HG03060 (cell line): ENCODE data around the gene TEX50.
"Not testable (repeated sequence)": the region's sequence is repeated elsewhere in the genome, so short reads cannot be mapped to it uniquely, and the experiment has no call there.

Experiments used
- ATAC-seq: cut with Tn5 transposase; IDR thresholded peaks from one replicate; pipeline ENCODE4 v1.9.1; 2021; ENCODE audit warnings: low read depth, moderate number of reproducible peaks; ENCODE audit not compliant: unreplicated experiment

TEX50 gene

DNA sequence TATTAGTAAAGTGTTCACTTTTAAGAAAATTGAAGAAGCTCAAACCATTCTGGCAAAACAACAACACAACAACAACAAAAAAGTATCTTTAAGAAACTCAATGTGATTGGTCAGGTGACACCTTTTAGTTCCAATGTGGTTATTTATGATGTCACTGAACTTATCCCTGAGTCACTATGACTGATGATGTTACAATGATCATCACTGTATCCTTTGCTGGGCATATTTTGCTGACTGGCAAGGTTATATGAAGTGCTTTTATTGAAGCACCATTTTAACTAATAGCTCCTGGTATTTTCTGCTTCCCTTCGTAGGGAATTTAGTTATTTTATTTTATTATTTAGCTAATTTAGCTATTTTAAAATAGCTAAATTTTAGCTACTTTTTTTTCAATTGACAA lies at the start of gene TEX50:
Gene TEX50, plus strand, starts transcription at position 223 of the 400 bp plus-strand sequence. CDS start 184 bp downstream, outside the sequence.
- no peak for ATAC-seq

DNA sequence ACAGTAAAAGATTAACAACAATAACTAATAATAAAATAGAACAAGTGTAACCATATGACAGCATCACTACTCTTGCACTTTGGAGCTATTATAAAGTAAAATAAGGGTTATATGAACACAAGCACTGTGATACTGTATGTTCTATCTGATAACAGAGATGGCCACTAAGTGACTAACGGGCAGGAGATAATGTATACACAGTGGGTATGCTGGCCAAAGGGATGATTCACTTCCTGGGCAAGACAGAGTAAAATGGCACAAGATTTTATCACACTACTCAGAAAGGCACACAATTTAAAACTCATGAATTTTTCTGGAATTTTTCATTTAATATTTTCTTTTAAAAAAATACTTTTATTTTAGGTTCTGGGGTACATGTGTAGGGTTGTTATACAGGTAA lies 44.6 kb upstream of the TEX50 start:
- ATAC-seq, result no peak

DNA sequence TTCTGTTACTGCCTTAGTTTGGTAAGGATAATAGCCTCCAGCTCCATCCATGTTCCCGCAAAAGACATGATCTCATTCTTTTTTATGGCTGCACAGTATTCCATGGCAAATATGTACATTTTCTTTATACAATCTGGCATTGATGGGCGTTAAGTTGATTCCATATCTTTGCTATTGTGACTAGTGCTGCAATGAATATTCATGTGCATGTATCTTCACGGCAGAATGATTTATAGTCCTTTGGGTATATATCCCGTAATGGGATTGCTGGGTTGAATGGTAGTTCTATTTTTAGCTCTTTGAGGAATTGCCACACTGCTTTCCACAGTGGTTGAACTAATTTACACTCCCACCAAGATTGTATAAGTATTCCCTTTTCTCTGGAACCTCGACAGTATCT lies 44.0 kb upstream of the TEX50 start:
- ATAC-seq, result not testable (repeated sequence)

DNA sequence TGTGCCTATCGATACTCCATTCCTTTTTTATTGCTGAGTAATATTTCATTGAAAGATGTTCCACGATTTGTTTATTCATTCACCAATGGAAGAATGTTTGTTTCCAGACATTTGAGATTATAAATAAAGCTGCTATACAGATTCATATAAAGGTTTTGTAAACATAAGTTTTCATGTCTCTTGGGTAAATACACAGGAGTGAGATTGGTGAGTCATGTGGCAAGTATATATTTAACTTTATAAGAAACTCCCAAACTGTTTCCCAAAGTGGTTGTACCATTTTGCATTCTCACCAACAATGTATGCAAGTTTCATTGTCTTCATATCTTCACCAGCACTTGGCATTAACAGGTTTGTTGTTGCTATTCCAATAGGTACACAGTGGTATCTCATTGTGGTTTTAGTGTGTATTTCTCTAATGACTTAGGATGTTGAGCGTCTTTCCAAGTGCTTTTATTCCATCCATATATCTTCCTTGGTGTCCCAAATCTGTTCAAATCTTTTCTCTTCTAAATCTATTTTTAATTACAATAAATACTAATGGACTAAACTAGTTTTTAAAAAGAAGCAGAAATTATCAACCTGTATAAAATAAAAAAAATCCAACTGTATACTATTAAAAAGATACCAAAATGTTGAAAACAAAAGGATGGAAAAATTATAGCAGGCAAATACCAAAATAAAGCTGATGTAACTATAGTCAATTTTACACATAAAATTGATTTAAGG lies 38.9 kb upstream of the TEX50 start:
- no peak for ATAC-seq

DNA sequence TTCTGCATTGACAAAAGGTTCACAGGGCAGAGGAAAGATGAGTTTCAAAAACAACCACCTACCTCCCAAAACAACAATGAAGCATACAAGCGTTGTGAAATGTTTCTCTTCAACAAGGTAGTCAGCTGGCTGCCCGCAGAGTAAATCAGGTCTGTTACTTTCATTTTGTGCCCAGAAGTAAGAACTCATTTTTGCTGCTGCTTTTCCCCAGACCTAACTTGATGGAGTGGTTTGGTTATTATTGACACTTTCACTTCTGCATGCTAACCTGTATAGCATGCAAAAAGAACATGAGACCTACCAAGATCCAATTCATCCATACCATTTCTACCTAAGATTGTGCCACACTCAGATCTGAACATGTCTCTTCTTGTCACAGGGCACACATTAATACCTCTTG lies 33.5 kb upstream of the TEX50 start:
- no peak for ATAC-seq

- ATAC-seq, result no peak
Measured at GRCh38 chr1:173603056-173603591, 32.0 kb upstream of the TEX50 start, which contains the start of gene SLC9C2. Gene SLC9C2 (minus strand): TSS chr1:173603072. CDS start chr1:173601776, 1,296 bp downstream.

DNA sequence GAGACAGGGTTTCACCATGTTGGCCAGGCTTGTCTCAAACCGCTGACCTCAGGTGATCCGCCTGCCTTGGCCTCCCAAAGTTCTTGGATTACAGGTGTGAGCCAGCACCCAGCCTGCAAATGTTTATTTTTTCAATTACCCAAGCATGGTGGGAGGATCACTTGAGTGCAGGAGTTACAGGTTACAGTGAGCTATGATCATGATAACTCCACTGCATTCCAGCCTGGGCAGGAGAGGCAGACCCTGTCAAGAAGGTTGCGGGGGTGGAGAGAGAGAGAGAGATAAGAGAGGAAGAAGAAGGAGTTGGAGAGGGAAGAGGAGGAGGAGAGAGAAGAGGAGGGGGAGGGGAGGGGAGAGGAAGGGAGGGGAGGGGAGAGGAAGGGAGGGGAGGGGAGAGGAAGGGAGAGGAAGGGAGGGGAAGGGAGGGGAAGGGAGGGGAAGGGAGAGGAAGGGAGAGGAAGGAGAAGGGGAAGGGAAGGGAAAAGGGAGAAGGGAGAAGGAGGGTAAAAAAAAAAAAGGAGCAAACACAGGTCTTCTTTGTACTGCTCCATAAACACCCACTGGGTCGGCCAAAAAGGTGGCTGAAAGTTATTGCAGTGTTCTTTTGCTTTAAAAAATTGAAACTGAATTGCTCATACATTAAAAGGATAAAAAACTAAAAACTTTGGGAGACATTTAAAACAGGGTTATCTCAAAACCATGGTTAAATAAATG lies 26.5 kb upstream of the TEX50 start:
- ATAC-seq, result no peak

- not testable (repeated sequence) for ATAC-seq
Measured at GRCh38 chr1:173613086-173613485, 22.1 kb upstream of the TEX50 start.

GRCh38 chr1:173616859-173617258 lies 18.3 kb upstream of the TEX50 start:
- no peak for ATAC-seq

GRCh38 chr1:173627269-173627668 lies 7.9 kb upstream of the TEX50 start:
- no peak for ATAC-seq

GRCh38 chr1:173628888-173629287 lies 6.2 kb upstream of the TEX50 start:
- no peak for ATAC-seq

- not testable (repeated sequence) for ATAC-seq
Measured at GRCh38 chr1:173637236-173638042, 2.3 kb downstream of the TEX50 start.

GRCh38 chr1:173638043-173639021 lies 3.2 kb downstream of the TEX50 start:
- no peak for ATAC-seq

GRCh38 chr1:173639102-173639501 lies 4.0 kb downstream of the TEX50 start:
- no peak for ATAC-seq

DNA sequence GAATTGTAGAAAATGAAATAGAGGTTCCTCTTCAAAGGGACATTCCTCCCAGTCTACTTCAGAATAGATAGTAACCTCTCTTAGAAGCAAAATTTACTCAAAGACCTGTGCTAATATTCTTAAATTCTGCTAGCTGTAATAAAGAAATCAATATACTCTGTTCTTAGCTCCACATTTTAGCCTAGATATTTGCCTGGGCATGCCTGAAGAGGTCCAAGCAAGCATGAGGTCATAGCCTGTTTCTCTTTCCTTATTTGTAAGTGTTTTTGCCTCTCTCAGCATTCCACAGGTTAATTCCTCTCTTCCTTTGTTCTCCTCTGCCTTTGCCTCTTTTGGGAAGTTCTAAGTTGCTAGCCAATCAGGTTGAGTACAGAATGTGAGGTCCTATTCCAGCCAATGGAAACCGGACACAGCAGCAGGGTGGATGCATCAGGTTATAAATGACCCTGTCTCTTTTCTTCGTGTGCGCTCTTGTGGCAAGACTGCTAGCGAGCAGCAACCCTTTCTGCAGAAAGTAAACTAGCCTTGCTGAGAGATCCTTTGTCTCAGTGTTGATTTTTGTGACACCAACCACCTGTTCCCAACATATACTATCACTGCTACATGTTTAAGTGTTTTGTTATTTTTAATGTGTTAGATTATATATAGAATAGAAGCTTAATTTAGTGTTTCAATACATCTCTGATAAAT lies 7.5 kb downstream of the TEX50 start:
- ATAC-seq, result not testable (repeated sequence)

DNA sequence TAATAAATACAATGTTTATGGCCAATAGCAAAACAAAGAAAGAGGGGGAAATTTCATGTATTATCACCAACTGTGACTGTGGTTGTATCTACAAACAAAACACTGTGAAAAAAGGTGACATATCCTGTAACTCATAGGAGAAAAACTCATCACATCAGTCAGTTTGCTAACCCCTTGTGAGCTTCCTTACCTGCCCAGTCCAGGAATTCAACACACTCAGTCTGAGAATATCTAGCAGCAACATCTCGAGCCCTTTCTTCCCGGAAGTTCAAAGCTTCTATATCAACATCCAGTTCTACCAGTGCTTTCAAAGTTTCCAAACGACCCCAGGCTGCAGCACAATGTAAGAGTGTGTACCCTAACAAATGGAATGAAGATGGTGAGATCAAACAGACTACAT lies 11.5 kb downstream of the TEX50 start:
- no peak for ATAC-seq

DNA sequence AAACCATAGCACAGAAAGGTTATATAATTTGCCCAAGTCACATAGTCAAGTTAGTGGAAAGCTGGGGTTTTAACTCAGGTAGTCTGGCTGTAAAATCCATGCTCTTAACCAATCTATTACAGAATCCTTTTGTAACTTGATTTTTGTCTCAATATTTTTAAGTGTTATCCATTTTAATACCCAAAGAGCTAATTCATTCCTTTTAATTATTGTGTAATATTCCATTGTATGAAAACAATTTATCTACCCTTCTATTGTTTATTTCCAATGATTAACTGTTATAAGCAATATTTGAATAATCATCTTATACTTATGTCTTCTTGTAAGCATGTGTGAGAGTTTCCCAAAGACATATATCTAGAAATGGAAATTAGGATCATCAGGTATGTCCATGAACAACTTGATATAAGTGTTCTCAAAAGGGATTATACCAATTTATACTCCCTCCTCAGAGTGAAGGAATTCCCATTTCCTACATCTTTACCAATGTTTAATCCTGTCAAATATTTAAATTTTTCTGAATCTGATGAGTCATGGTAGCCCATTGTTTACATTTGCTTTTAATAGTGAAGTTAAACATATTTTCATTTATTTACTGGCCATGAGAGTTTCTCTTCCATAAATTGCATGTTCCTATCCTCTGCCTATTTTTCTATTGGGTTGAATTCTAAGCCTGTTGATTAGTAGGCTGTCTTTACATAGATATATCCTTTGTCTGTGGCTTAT lies 13.9 kb downstream of the TEX50 start:
- ATAC-seq, result no peak

- no peak for ATAC-seq
Measured at GRCh38 chr1:173660306-173660705, 25.2 kb downstream of the TEX50 start.
